ENCODE data around the gene WNT10A. TPM values are rescaled to one million over a fixed set of nuclear protein-coding genes. Genes with fewer than 3 reads are reported as not detected.
"Not testable (repeated sequence)": the region's sequence is repeated elsewhere in the genome, so short reads cannot be mapped to it uniquely, and the experiment has no call there.

The WNT10A gene
- polyA plus RNA-seq, 1 experiment: not detected

- no peak for TF ChIP-seq CTCF (IDR thresholded peaks at IDR 0.05; ENCODE audit: low read depth, low read length)
- H3K9me3 ChIP-seq (ENCODE audit: control insufficient read depth, insufficient read depth, low read length): no peaks in the 10 kb centered on the region
- H3K27ac ChIP-seq (ENCODE audit: low read depth, low read length): no peak overlapping the region
- H3K4me3 ChIP-seq (ENCODE audit: low read depth, low read length): no peak overlapping the region
- POLR2A ChIA-PET: no interaction called here
- CTCF ChIA-PET: interaction anchor here (0.9 to 2.1 kb wide), 2 partner anchors 14 to 146 kb away, joined by 4 to 5 read pairs; no protein-coding TSS in a partner anchor
- DNase-seq (ENCODE audit: low read depth, low spot score): no peak
- H3K27me3 ChIP-seq (ENCODE audit: control insufficient read depth, insufficient read depth, low read length): peaks cover 42% of the 10 kb centered on the region
Observed at GRCh38 chr2:218833023-218833609, 47.5 kb upstream of the WNT10A start.

GRCh38 chr2:218834685-218835084 is 46.0 kb upstream of the WNT10A start:
- Histone ChIP-seq H3K9me3 (ENCODE audit: control insufficient read depth, insufficient read depth, low read length) (no peaks in the 10 kb centered on the region), H3K27ac (ENCODE audit: low read depth, low read length) (no peak overlapping the region), H3K4me3 (ENCODE audit: low read depth, low read length) (no peak overlapping the region), H3K27me3 (ENCODE audit: control insufficient read depth, insufficient read depth, low read length) (peaks cover 33% of the 10 kb centered on the region)
- no peak for TF ChIP-seq CTCF (IDR thresholded peaks at IDR 0.05; ENCODE audit: low read depth, low read length)
- ChIA-PET CTCF (interaction anchor here (2.1 to 2.9 kb wide), 2 partner anchors 13 to 147 kb away, joined by 5 to 8 read pairs; no protein-coding TSS in a partner anchor), POLR2A (no interaction called here)
- no peak for DNase-seq (ENCODE audit: low read depth, low spot score)

- ChIA-PET CTCF (interaction anchor here (0.6 to 1.5 kb wide), 4 partner anchors 10 to 127 kb away, joined by 3 to 5 read pairs (median 4); no protein-coding TSS in a partner anchor), POLR2A (no interaction called here)
- no peak for TF ChIP-seq CTCF (IDR thresholded peaks at IDR 0.05; ENCODE audit: low read depth, low read length)
- H3K27me3 ChIP-seq (ENCODE audit: control insufficient read depth, insufficient read depth, low read length): peaks cover 19% of the 10 kb centered on the region
- H3K4me3 ChIP-seq (ENCODE audit: low read depth, low read length): no peak overlapping the region
- H3K9me3 ChIP-seq (ENCODE audit: control insufficient read depth, insufficient read depth, low read length): no peaks in the 10 kb centered on the region
- H3K27ac ChIP-seq (ENCODE audit: low read depth, low read length): no peak overlapping the region
- DNase-seq (ENCODE audit: low read depth, low spot score): no peak
Observed at GRCh38 chr2:218837495-218837894, 43.2 kb upstream of the WNT10A start.

- no peaks in the 10 kb centered on the region for H3K9me3 ChIP-seq (ENCODE audit: control insufficient read depth, insufficient read depth, low read length)
- CTCF ChIA-PET: interaction anchor here (1.1 kb wide), 1 partner anchor 8 kb away, joined by 7 read pairs; no protein-coding TSS in a partner anchor
- no peak overlapping the region for H3K27ac ChIP-seq (ENCODE audit: low read depth, low read length)
- no peak for TF ChIP-seq CTCF (IDR thresholded peaks at IDR 0.05; ENCODE audit: low read depth, low read length)
- H3K4me3 ChIP-seq (ENCODE audit: low read depth, low read length): no peak overlapping the region
- POLR2A ChIA-PET: interaction anchor here (1.1 kb wide), 1 partner anchor 33 kb away, joined by 9 read pairs; no protein-coding TSS in a partner anchor
- H3K27me3 ChIP-seq (ENCODE audit: control insufficient read depth, insufficient read depth, low read length): peaks cover 11% of the 10 kb centered on the region
- no peak for DNase-seq (ENCODE audit: low read depth, low spot score)
Observed at GRCh38 chr2:218839430-218839829, 41.2 kb upstream of the WNT10A start.

GRCh38 chr2:218839888-218840287 is 40.8 kb upstream of the WNT10A start:
- POLR2A ChIA-PET: interaction anchor here (1.1 kb wide), 1 partner anchor 34 kb away, joined by 9 read pairs; no protein-coding TSS in a partner anchor

GRCh38 chr2:218844334-218844733 is 36.3 kb upstream of the WNT10A start:
- H3K4me3 ChIP-seq (ENCODE audit: low read depth, low read length); H3K9me3 ChIP-seq (ENCODE audit: control insufficient read depth, insufficient read depth, low read length); CTCF ChIA-PET; H3K27me3 ChIP-seq (ENCODE audit: control insufficient read depth, insufficient read depth, low read length); DNase-seq (ENCODE audit: low read depth, low spot score); H3K27ac ChIP-seq (ENCODE audit: low read depth, low read length): not testable (repeated sequence)
- POLR2A ChIA-PET: interaction anchor here (0.9 kb wide), 1 partner anchor 13 kb away, joined by 3 read pairs; the partner anchor contains the start of gene PRKAG3

More at GRCh38 chr2:218839888-218840287, 40.8 kb upstream of the WNT10A start:
- peaks cover 11% of the 10 kb centered on the region for H3K27me3 ChIP-seq (ENCODE audit: control insufficient read depth, insufficient read depth, low read length)
- CTCF ChIA-PET: interaction anchor here (1.1 kb wide), 1 partner anchor 8 kb away, joined by 7 read pairs; no protein-coding TSS in a partner anchor
- no peak overlapping the region for H3K27ac ChIP-seq (ENCODE audit: low read depth, low read length)
- no peak for DNase-seq (ENCODE audit: low read depth, low spot score)
- no peak for TF ChIP-seq CTCF (IDR thresholded peaks at IDR 0.05; ENCODE audit: low read depth, low read length)
- H3K9me3 ChIP-seq (ENCODE audit: control insufficient read depth, insufficient read depth, low read length): no peaks in the 10 kb centered on the region
- H3K4me3 ChIP-seq (ENCODE audit: low read depth, low read length): no peak overlapping the region

- not testable (repeated sequence) for H3K4me3 ChIP-seq (ENCODE audit: low read depth, low read length); DNase-seq (ENCODE audit: low read depth, low spot score); H3K27me3 ChIP-seq (ENCODE audit: control insufficient read depth, insufficient read depth, low read length); H3K27ac ChIP-seq (ENCODE audit: low read depth, low read length); H3K9me3 ChIP-seq (ENCODE audit: control insufficient read depth, insufficient read depth, low read length)
- CTCF ChIA-PET: interaction anchor here (0.6 to 3.0 kb wide), 58 partner anchors 8 to 274 kb away, joined by 3 to 94 read pairs (median 5); partner anchors contain the start of genes BCS1L, PLCD4, PRKAG3 and RNF25
- POLR2A ChIA-PET: interaction anchor here (0.6 to 1.3 kb wide), 2 partner anchors 137 to 188 kb away, joined by 3 to 5 read pairs; partner anchors contain the start of genes BCS1L, TTLL4 and ZNF142
Observed at GRCh38 chr2:218846963-218847362, 33.7 kb upstream of the WNT10A start.

Data from AG04450 (cell line).